NCI-H345 treated with DMSO at 0.1 percent for 48 hours (cell line): Measurements from ENCODE around the gene RRP8.

ENCODE experiments used
- DNase-seq: peaks from one replicate; lab custom pipeline; 2025; ENCODE audit not compliant: unreplicated experiment; lab: John Stamatoyannopoulos, UW

The RRP8 gene

GRCh38 chr11:6570691-6571427, 32.6 kb downstream of the RRP8 start:
- no peak for DNase-seq

GRCh38 chr11:6569706-6570105, 33.7 kb downstream of the RRP8 start:
- no peak for DNase-seq

GRCh38 chr11:6568191-6568918, 35.1 kb downstream of the RRP8 start:
- DNase-seq, result no peak

GRCh38 chr11:6567371-6567745, 36.1 kb downstream of the RRP8 start:
- no peak for DNase-seq

- no peak for DNase-seq
Observed at GRCh38 chr11:6566704-6567370, 36.6 kb downstream of the RRP8 start.

- no peak for DNase-seq
Observed at GRCh38 chr11:6565988-6566703, 37.3 kb downstream of the RRP8 start.

GRCh38 chr11:6565325-6565724, 38.1 kb downstream of the RRP8 start:
- no peak for DNase-seq

GRCh38 chr11:6563667-6564066, 39.7 kb downstream of the RRP8 start:
- DNase-seq, result no peak

GRCh38 chr11:6563121-6563619, 40.2 kb downstream of the RRP8 start:
- DNase-seq, result no peak

- no peak for DNase-seq
Observed at GRCh38 chr11:6561288-6561687, 42.1 kb downstream of the RRP8 start.

GRCh38 chr11:6559369-6559768, 44.0 kb downstream of the RRP8 start:
- no peak for DNase-seq

GRCh38 chr11:6557761-6558674, 45.4 kb downstream of the RRP8 start:
- DNase-seq, result no peak

- DNase-seq, result no peak
Observed at GRCh38 chr11:6557063-6557462, 46.4 kb downstream of the RRP8 start.

GRCh38 chr11:6556139-6556949, 47.1 kb downstream of the RRP8 start:
- DNase-seq, result no peak

GRCh38 chr11:6554828-6555706, 48.3 kb downstream of the RRP8 start:
- no peak for DNase-seq

GRCh38 chr11:6553634-6554033, 49.8 kb downstream of the RRP8 start:
- no peak for DNase-seq

GRCh38 chr11:6548641-6549040, 54.8 kb downstream of the RRP8 start:
- no peak for DNase-seq

- DNase-seq, result no peak
Observed at GRCh38 chr11:6548121-6548520, 55.3 kb downstream of the RRP8 start.
